ENCODE results near the gene STING1. TPM values are rescaled to one million over a fixed set of nuclear protein-coding genes. Genes with fewer than 3 reads are reported as not detected.
"Not testable (repeated sequence)": the region's sequence is repeated elsewhere in the genome, so short reads cannot be mapped to it uniquely, and the experiment has no call there.

The STING1 gene
- total and polyA plus RNA-seq, 2 donors (not counting 3 experiments of a cell fraction or from before 2014, with no cell fraction given), result 108 to 143 TPM

- H2AFZ ChIP-seq (ENCODE audit: low read depth, low read length); intact Hi-C loops (cut with micrococcal nuclease); dilution Hi-C loops (cut with MboI; ENCODE audit: extremely low pct_ligation_motif_present, low sequenced_read_pairs); H3K27ac ChIP-seq (ENCODE audit: insufficient read depth, low read depth, low read length); H4K20me1 ChIP-seq (replicated peaks; ENCODE audit: control insufficient read depth, extremely low read depth, insufficient read depth, low read length); POLR2A ChIA-PET; FAIRE-seq; BruUV-seq (replicated peaks); H3K27me3 ChIP-seq (ENCODE audit: control insufficient read depth in 2 of 2, insufficient read depth in 2 of 2, low read length in 2 of 2); H3K9ac ChIP-seq (replicated peaks; ENCODE audit: extremely low read depth, insufficient read depth, low read length); H3K4me2 ChIP-seq (ENCODE audit: insufficient read depth, low read length); H3K9me1 ChIP-seq (replicated peaks; ENCODE audit: control insufficient read depth, extremely low read depth, insufficient read depth, low read length); H3K4me1 ChIP-seq (ENCODE audit: control insufficient read depth, extremely low read depth, insufficient read depth, low read length); H3K36me3 ChIP-seq (ENCODE audit: control insufficient read depth in 2 of 2, extremely low read depth in 1 of 2, insufficient read depth in 2 of 2, low read length in 2 of 2); H3K79me2 ChIP-seq (ENCODE audit: control insufficient read depth, insufficient read depth, low read length); DNase-seq (ENCODE audit: low read depth, low spot score); H3K4me3 ChIP-seq (replicated peaks in 1 of 3; ENCODE audit: insufficient read depth in 1 of 3, low read depth in 1 of 3, low read length in 3 of 3); H3K9me3 ChIP-seq (replicated peaks; ENCODE audit: control insufficient read depth, insufficient read depth, low read length): not testable (repeated sequence)
- CTCF ChIA-PET, result interaction anchor here (0.6 to 1.8 kb wide), 3 partner anchors 10 to 82 kb away, joined by 3 to 5 read pairs (median 5); no protein-coding TSS in a partner anchor
These were observed 21.3 kb upstream of the STING1 start for GRCh38 chr5:139503879-139504278.

- H3K27me3 ChIP-seq (ENCODE audit: control insufficient read depth in 2 of 2, insufficient read depth in 2 of 2, low read length in 2 of 2); H3K27ac ChIP-seq (ENCODE audit: insufficient read depth, low read depth, low read length); POLR2A ChIA-PET; dilution Hi-C loops (cut with MboI; ENCODE audit: extremely low pct_ligation_motif_present, low sequenced_read_pairs); H3K9ac ChIP-seq (replicated peaks; ENCODE audit: extremely low read depth, insufficient read depth, low read length); DNase-seq (ENCODE audit: low read depth, low spot score); intact Hi-C loops (cut with micrococcal nuclease); BruUV-seq (replicated peaks); H3K4me2 ChIP-seq (ENCODE audit: insufficient read depth, low read length); H3K79me2 ChIP-seq (ENCODE audit: control insufficient read depth, insufficient read depth, low read length); H4K20me1 ChIP-seq (replicated peaks; ENCODE audit: control insufficient read depth, extremely low read depth, insufficient read depth, low read length); H2AFZ ChIP-seq (ENCODE audit: low read depth, low read length); H3K36me3 ChIP-seq (ENCODE audit: control insufficient read depth in 2 of 2, extremely low read depth in 1 of 2, insufficient read depth in 2 of 2, low read length in 2 of 2); FAIRE-seq; H3K9me1 ChIP-seq (replicated peaks; ENCODE audit: control insufficient read depth, extremely low read depth, insufficient read depth, low read length); H3K4me3 ChIP-seq (replicated peaks in 1 of 3; ENCODE audit: insufficient read depth in 1 of 3, low read depth in 1 of 3, low read length in 3 of 3); H3K4me1 ChIP-seq (ENCODE audit: control insufficient read depth, extremely low read depth, insufficient read depth, low read length); H3K9me3 ChIP-seq (replicated peaks; ENCODE audit: control insufficient read depth, insufficient read depth, low read length): not testable (repeated sequence)
- CTCF ChIA-PET, result interaction anchor here (0.6 to 1.8 kb wide), 5 partner anchors 10 to 81 kb away, joined by 3 to 6 read pairs (median 5); no protein-coding TSS in a partner anchor
These were observed 20.7 kb upstream of the STING1 start for GRCh38 chr5:139503036-139503817.

All from endothelial cell of umbilical vein (primary cell).